ACHN (cell line): ENCODE data around the gene KLHL8.

ENCODE experiments used
- DNase-seq: peaks from one replicate; pipeline ENCODE4 v3.0.0-alpha.2; 2015
- in situ Hi-C: cut with HindIII; loops from 2 replicates; pipeline ENCODE4 v1.10.0; 2017; ENCODE audit warnings: low sequenced_read_pairs, low pct_ligation_motif_present, low pct_unique_long_range_greater_than_20kb

The KLHL8 gene

DNA sequence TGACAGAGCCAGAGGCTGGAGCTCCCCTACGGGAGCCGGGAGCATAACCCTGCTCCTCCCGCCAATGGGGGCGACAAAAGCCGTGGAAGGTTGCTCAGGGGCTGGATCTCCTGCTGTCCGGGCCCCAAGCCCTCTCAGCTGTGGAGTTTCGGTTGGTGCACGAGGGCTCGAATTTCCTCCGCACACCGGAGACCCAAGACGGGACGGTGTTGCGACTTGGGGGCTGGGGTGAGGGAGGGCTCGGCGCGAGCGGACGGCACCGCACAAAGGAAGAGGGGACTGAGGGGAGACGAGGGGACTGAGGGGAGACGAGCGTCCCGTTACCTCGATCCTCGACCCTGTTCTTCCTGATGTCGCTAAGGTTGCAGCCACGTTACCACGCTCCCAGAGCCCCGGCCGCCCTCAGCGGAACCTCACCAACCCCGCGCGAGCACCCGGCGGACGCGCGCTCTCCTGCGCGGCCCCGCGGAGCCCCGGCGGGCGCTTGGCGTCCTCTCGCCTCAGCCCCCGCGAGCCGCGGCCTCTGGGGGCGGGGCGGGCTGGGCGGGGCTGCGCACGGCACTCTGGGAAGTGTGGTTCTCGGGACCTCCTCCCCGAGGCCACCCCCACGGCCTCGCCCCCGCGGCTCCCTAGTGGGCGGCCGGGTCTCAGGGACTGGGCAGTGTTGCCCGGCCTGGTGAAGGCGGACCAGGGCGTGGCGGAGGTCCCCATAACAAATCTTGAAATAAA is at the start of gene KLHL8:
Gene KLHL8 (minus strand): TSS at position 525 of the 729 bp plus-strand sequence. CDS start 25,079 bp downstream, outside the sequence.
- in situ Hi-C loops = no loop called here
- peak; percentile 87 for DNase-seq

GRCh38 chr4:87270144-87270543 is 49.7 kb upstream of the KLHL8 start:
- in situ Hi-C loops = no loop called here
- DNase-seq = peak; percentile 51

DNA sequence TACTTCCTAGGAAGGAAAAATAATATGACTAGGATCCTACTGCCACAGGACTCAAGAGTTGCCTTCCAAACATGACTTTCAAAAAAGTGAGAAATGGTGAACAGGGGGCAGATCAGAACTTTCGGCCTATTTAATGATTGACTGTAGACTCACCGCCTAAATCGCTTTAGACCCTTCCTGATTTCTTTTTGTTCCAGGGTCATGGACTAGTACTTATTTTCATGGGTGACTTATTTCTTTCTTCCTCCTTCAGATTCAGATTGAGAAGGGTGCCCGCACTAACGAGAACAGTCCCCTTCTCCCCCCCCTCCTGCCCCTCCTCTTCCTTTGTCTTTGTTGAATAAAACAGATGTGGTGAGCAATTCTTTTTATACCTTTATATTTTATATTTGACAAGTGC is 48.0 kb upstream of the KLHL8 start:
- in situ Hi-C loops = no loop called here
- DNase-seq = no peak

DNA sequence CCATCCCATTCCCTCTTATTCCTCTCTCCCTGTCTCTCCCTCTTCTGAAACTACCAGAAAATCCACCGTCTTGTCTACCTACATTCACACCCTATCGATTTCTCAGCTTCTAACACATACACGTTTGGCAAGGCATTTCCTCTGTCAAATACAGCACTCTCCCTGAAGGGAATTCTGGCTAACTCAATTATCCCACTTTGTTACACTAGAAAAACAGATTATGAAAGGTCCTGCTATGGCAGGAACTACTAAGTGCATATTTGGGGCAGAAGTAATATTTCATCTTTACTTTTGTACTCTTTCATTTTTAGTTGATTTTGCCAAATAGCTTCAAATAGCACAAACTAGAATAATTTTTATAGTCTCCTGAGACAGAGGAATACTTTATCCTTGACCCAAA is 46.6 kb upstream of the KLHL8 start:
- in situ Hi-C loops = no loop called here
- no peak for DNase-seq

- in situ Hi-C loops = no loop called here
- DNase-seq = no peak
Observed at GRCh38 chr4:87262886-87263285, 42.5 kb upstream of the KLHL8 start.

- in situ Hi-C loops = no loop called here
- DNase-seq = no peak
Observed at GRCh38 chr4:87260477-87260876, 40.1 kb upstream of the KLHL8 start.

DNA sequence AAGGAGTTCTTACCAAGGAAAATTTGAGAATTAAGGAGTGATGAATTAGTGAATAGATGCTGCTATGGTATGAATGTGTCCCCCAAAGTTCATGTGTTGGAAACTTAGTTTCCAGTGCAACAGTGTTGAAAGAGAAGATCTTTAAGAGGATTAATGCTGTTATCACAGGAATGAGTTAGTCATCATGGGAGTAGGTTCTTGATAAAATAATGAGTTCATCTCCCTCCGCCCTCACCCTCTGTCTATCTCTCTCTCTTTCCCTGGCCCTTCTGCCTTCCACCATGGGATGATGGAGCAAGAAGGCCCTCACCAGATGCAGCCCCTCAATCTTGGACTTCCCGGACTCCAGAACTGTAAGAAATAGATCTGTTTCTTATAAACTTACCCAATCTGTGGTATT is 38.3 kb upstream of the KLHL8 start:
- no peak for DNase-seq
- in situ Hi-C loops = no loop called here

- in situ Hi-C loops = no loop called here
- no peak for DNase-seq
Observed at GRCh38 chr4:87257523-87257922, 37.1 kb upstream of the KLHL8 start.

GRCh38 chr4:87255755-87256154 is 35.3 kb upstream of the KLHL8 start:
- no peak for DNase-seq
- in situ Hi-C loops = no loop called here

GRCh38 chr4:87251106-87251505 is 30.7 kb upstream of the KLHL8 start:
- DNase-seq = no peak
- in situ Hi-C loops = no loop called here

DNA sequence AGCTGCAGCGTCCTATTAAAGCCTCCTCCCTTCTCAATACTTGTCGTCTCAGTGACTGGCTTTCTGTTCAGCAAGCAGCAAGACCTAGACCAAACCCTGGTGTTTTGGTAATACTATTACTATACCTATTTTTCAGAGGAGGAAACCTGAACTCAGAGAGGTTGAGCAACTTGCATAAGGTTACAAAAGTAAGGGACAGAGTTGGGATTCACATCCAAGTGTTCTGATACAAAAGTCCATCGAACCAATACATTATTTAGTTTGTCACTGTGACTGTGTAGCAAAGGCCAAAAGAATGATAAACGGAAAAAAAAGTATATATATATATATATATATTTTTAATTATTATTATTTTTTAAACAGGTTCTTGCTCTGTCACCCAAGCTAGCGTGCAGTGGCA is 29.9 kb upstream of the KLHL8 start:
- no peak for DNase-seq
- in situ Hi-C loops = no loop called here

DNA sequence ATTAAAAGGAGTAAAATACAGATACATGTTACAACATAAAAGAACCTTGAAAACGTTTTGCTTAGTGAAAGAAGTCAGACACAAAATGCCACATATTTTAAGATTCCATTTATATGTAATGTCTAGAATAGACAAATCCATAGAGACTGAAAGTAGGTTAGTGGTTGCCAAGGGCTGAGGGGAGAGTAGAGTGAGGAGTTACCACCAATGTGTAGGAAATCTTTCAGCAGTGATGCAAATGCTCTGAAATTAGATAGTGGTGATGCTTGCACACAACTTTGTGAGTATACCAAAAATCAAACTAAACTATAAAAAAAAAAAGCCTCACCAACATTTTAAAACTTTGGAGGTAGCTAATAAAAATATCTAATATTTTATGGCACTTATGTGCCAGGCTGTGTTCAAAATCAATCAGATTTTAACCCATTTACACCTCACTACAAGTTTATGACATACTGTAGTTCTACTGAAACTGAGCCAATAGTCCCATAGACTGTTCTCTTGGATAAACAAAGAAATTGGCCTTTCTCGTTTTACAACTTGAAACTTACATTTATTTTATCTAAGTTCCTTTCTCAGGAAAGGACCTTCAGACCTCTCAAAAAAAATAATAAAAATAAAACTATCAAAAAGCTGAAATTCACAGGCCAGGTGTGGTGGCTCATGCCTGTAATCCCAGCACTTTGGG is 29.1 kb upstream of the KLHL8 start:
- DNase-seq = no peak
- in situ Hi-C loops = no loop called here

- in situ Hi-C loops = no loop called here
- DNase-seq = peak; percentile 21
Observed at GRCh38 chr4:87243426-87244053, 23.1 kb upstream of the KLHL8 start.

DNA sequence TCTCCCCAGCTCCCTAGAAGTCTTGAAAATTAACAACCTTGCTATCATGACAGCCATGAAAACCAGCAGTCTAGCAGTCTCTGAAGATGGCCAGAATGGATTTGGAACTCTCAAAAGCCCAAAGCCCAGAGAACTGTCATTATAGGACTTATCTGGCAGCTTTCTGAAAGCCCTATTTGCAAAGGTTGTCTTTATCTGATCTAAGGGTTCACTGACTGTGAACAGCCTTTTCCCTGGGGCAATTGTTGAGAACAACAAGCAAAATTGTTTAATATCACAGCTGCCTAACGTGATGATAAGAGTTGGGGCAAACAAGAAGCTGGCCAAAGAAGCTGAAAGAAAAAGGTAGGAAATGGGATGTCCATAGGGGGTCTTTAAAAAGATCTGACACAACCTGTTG is 20.9 kb upstream of the KLHL8 start:
- DNase-seq = no peak
- in situ Hi-C loops = no loop called here

DNA sequence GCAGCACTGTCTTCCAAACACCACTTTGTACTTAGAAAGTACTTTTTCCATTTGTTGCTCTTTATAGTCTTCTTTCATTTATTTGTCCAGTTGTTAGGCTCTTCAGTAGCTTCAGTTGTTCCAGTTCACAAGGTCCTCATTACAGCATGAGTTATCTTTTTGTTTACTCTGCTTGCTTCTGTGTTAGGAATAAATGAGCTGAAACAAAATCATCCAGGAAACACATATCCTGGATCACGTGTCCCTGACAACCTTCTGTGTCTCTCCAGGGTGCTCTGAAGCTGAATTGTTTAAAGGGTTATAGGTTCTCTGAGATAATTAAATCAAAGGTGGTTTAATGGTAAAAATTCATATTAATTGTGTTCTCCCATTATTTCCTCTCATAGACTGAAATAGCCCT is 19.9 kb upstream of the KLHL8 start:
- in situ Hi-C loops = no loop called here
- DNase-seq = no peak

DNA sequence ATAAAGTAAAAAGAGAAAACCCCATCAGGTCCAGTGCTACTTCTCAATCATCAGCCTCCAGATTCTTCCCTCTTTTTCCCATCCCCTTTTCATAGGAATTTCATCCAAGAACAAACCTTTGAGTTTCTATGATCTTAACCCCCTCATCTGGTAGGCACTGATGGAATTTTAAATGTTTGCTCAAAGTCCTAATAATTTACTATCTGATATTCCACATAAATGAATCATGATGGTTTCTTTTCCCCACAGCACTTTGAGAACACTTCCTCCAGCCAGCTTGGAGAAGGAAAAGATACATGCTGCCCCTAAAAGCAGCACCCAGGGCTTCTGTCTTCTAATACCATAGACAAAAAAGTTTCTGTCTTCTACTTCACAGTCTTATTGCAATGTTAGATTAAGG is 19.4 kb upstream of the KLHL8 start:
- peak; percentile 3 for DNase-seq
- in situ Hi-C loops = no loop called here

GRCh38 chr4:87239194-87239593 is 18.8 kb upstream of the KLHL8 start:
- in situ Hi-C loops = no loop called here
- DNase-seq = no peak

DNA sequence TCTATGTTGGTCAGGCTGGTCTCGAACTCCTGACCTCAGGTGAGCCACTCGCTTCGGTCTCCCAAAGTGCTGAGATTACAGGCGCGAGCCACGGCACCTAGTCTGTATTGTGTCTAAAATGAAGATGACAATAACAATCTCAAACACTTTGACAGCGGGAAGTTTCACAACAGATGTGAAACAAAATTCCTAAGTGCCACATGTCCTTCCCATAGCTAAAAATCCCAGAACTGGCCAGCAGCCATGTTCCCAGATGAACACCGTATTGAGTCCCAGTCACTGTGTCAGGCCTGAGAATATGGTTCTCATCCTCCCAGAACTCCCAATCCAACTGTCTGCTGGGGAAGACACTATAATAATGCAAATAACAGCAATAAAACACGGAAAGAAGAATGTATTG is 16.4 kb upstream of the KLHL8 start:
- in situ Hi-C loops = no loop called here
- DNase-seq = no peak

DNA sequence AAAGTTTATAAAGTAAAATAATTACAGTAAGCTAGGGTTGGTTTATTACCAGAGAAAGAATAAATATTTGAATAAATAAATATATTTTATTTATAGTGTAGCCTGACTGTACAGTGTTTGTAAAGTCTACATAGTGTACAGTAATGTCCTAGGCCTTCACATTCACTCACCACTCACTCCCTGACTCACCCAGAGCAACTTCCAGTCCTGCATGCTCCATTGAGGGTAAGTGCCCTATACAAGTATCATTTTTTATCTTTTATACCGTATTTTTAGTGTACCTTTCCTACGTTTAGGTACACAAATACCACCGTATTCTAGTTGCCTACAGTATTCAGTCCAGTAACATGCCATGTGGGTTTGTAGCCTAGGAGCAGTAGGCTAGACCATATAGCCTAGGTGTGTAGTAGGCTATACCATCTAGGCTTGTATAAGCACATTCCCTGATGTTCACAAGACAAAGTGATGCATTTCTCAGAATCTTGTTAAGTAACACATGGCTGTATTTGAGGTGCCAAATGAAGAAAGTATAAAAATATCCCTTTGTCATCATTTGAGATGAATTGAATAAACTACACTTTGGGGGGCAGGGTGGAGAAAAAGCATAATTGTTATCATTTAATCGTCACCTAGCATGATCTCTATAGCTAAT is 14.7 kb upstream of the KLHL8 start:
- in situ Hi-C loops = no loop called here
- DNase-seq = no peak
